AG09319 (cell line): ENCODE data around the gene CTU2.
"Not testable (repeated sequence)": the region's sequence is repeated elsewhere in the genome, so short reads cannot be mapped to it uniquely, and the experiment has no call there.

Source experiments
- DNase-seq: peaks from one replicate; pipeline ENCODE4 v3.0.0-alpha.2; 2010; ENCODE audit warnings: low read depth; ENCODE audit errors: extremely low read depth
- CTCF ChIP-seq: IDR thresholded peaks from 2 replicates; pipeline ENCODE4 v1.5.1; 2011; ENCODE audit warnings: low read depth, mild to moderate bottlenecking, inconsistent platforms, low read length, moderate library complexity

Gene CTU2

GRCh38 chr16:88665148-88665547 is 41.2 kb upstream of the CTU2 start:
- no peak for TF ChIP-seq CTCF
- no peak for DNase-seq

- no peak for DNase-seq
- no peak for TF ChIP-seq CTCF
Observed at GRCh38 chr16:88665570-88665969, 40.7 kb upstream of the CTU2 start.

- no peak for DNase-seq
- TF ChIP-seq CTCF: no peak
Observed at GRCh38 chr16:88667461-88667860, 38.8 kb upstream of the CTU2 start.

- DNase-seq: not testable (repeated sequence)
Observed at GRCh38 chr16:88669493-88669892, 36.8 kb upstream of the CTU2 start.

GRCh38 chr16:88669980-88670379 is 36.3 kb upstream of the CTU2 start:
- TF ChIP-seq CTCF: no peak
- peak; percentile 44 for DNase-seq

- no peak for TF ChIP-seq CTCF
Observed at GRCh38 chr16:88671806-88672205, 34.5 kb upstream of the CTU2 start.

GRCh38 chr16:88672776-88673175 is 33.5 kb upstream of the CTU2 start:
- no peak for DNase-seq
- TF ChIP-seq CTCF: peak; percentile 4

More at GRCh38 chr16:88671806-88672205, 34.5 kb upstream of the CTU2 start:
- DNase-seq: no peak

- DNase-seq: no peak
- TF ChIP-seq CTCF: no peak
Observed at GRCh38 chr16:88673716-88674379, 32.5 kb upstream of the CTU2 start.
